ENCODE data around the gene MORN1.

The MORN1 gene

GRCh38 chr1:2318314-2319278, 72.8 kb downstream of the MORN1 start:
- Histone ChIP-seq H3K9ac (ENCODE audit: low read length) (no peak overlapping the region), H3K9me3 (ENCODE audit: control insufficient read depth, low read length) (no peaks in the 10 kb centered on the region), H3K4me3 (ENCODE audit: low read length) (no peak overlapping the region), H3K36me3 (ENCODE audit: control insufficient read depth, insufficient read depth, low read length) (no peaks in the 10 kb centered on the region), H3K27me3 (ENCODE audit: control insufficient read depth, insufficient read depth, low read length) (peaks cover 16% of the 10 kb centered on the region), H3K4me1 (ENCODE audit: control insufficient read depth, insufficient read depth, low read length) (peaks cover 23% of the 10 kb centered on the region)

GRCh38 chr1:2317230-2318065, 73.9 kb downstream of the MORN1 start:
- peaks cover 13% of the 10 kb centered on the region for H3K27me3 ChIP-seq (ENCODE audit: control insufficient read depth, insufficient read depth, low read length)
- no peak overlapping the region for H3K4me3 ChIP-seq (ENCODE audit: low read length)
- no peaks in the 10 kb centered on the region for H3K9me3 ChIP-seq (ENCODE audit: control insufficient read depth, low read length)
- peaks cover 24% of the 10 kb centered on the region for H3K4me1 ChIP-seq (ENCODE audit: control insufficient read depth, insufficient read depth, low read length)
- H3K36me3 ChIP-seq (ENCODE audit: control insufficient read depth, insufficient read depth, low read length), result no peaks in the 10 kb centered on the region
- no peak overlapping the region for H3K9ac ChIP-seq (ENCODE audit: low read length)

GRCh38 chr1:2316451-2316961, 74.8 kb downstream of the MORN1 start:
- Histone ChIP-seq H3K36me3 (ENCODE audit: control insufficient read depth, insufficient read depth, low read length) (no peaks in the 10 kb centered on the region), H3K9ac (ENCODE audit: low read length) (no peak overlapping the region), H3K9me3 (ENCODE audit: control insufficient read depth, low read length) (no peaks in the 10 kb centered on the region), H3K27me3 (ENCODE audit: control insufficient read depth, insufficient read depth, low read length) (peaks cover 4% of the 10 kb centered on the region), H3K4me1 (ENCODE audit: control insufficient read depth, insufficient read depth, low read length) (peaks cover 22% of the 10 kb centered on the region), H3K4me3 (ENCODE audit: low read length) (no peak overlapping the region)

GRCh38 chr1:2315674-2316450, 75.5 kb downstream of the MORN1 start:
- Histone ChIP-seq H3K9me3 (ENCODE audit: control insufficient read depth, low read length) (no peaks in the 10 kb centered on the region), H3K9ac (ENCODE audit: low read length) (peak overlapping the region; percentile 43), H3K4me3 (ENCODE audit: low read length) (no peak overlapping the region), H3K36me3 (ENCODE audit: control insufficient read depth, insufficient read depth, low read length) (no peaks in the 10 kb centered on the region), H3K4me1 (ENCODE audit: control insufficient read depth, insufficient read depth, low read length) (peaks cover 24% of the 10 kb centered on the region), H3K27me3 (ENCODE audit: control insufficient read depth, insufficient read depth, low read length) (no peaks in the 10 kb centered on the region)

GRCh38 chr1:2314803-2315673, 76.3 kb downstream of the MORN1 start:
- Histone ChIP-seq H3K9me3 (ENCODE audit: control insufficient read depth, low read length) (no peaks in the 10 kb centered on the region), H3K4me3 (ENCODE audit: low read length) (no peak overlapping the region), H3K4me1 (ENCODE audit: control insufficient read depth, insufficient read depth, low read length) (peaks cover 24% of the 10 kb centered on the region), H3K9ac (ENCODE audit: low read length) (peak overlapping the region; percentile 43), H3K27me3 (ENCODE audit: control insufficient read depth, insufficient read depth, low read length) (no peaks in the 10 kb centered on the region), H3K36me3 (ENCODE audit: control insufficient read depth, insufficient read depth, low read length) (no peaks in the 10 kb centered on the region)

- no peaks in the 10 kb centered on the region for H3K9me3 ChIP-seq (ENCODE audit: control insufficient read depth, low read length)
- no peak overlapping the region for H3K4me3 ChIP-seq (ENCODE audit: low read length)
- H3K4me1 ChIP-seq (ENCODE audit: control insufficient read depth, insufficient read depth, low read length), result peaks cover 24% of the 10 kb centered on the region
- H3K36me3 ChIP-seq (ENCODE audit: control insufficient read depth, insufficient read depth, low read length), result no peaks in the 10 kb centered on the region
- H3K27me3 ChIP-seq (ENCODE audit: control insufficient read depth, insufficient read depth, low read length), result no peaks in the 10 kb centered on the region
- peak overlapping the region; percentile 39 for H3K9ac ChIP-seq (ENCODE audit: low read length)
These were observed 77.0 kb downstream of the MORN1 start for GRCh38 chr1:2314273-2314802.

- H3K9ac ChIP-seq (ENCODE audit: low read length), result peak overlapping the region; percentile 39
- peaks cover 24% of the 10 kb centered on the region for H3K4me1 ChIP-seq (ENCODE audit: control insufficient read depth, insufficient read depth, low read length)
- H3K36me3 ChIP-seq (ENCODE audit: control insufficient read depth, insufficient read depth, low read length), result no peaks in the 10 kb centered on the region
- H3K27me3 ChIP-seq (ENCODE audit: control insufficient read depth, insufficient read depth, low read length), result no peaks in the 10 kb centered on the region
- H3K9me3 ChIP-seq (ENCODE audit: control insufficient read depth, low read length), result no peaks in the 10 kb centered on the region
- no peak overlapping the region for H3K4me3 ChIP-seq (ENCODE audit: low read length)
These were observed 77.6 kb downstream of the MORN1 start for GRCh38 chr1:2313651-2314261.

- no peak overlapping the region for H3K9ac ChIP-seq (ENCODE audit: low read length)
- no peaks in the 10 kb centered on the region for H3K9me3 ChIP-seq (ENCODE audit: control insufficient read depth, low read length)
- peaks cover 24% of the 10 kb centered on the region for H3K4me1 ChIP-seq (ENCODE audit: control insufficient read depth, insufficient read depth, low read length)
- H3K36me3 ChIP-seq (ENCODE audit: control insufficient read depth, insufficient read depth, low read length), result no peaks in the 10 kb centered on the region
- H3K4me3 ChIP-seq (ENCODE audit: low read length), result no peak overlapping the region
- no peaks in the 10 kb centered on the region for H3K27me3 ChIP-seq (ENCODE audit: control insufficient read depth, insufficient read depth, low read length)
These were observed 78.6 kb downstream of the MORN1 start for GRCh38 chr1:2312515-2313301.

- no peak overlapping the region for H3K9ac ChIP-seq (ENCODE audit: low read length)
- H3K9me3 ChIP-seq (ENCODE audit: control insufficient read depth, low read length), result no peaks in the 10 kb centered on the region
- no peak overlapping the region for H3K4me3 ChIP-seq (ENCODE audit: low read length)
- no peaks in the 10 kb centered on the region for H3K27me3 ChIP-seq (ENCODE audit: control insufficient read depth, insufficient read depth, low read length)
- H3K4me1 ChIP-seq (ENCODE audit: control insufficient read depth, insufficient read depth, low read length), result peaks cover 24% of the 10 kb centered on the region
- no peaks in the 10 kb centered on the region for H3K36me3 ChIP-seq (ENCODE audit: control insufficient read depth, insufficient read depth, low read length)
These were observed 79.2 kb downstream of the MORN1 start for GRCh38 chr1:2312160-2312514.
